Hematopoietic multipotent progenitor cell treated with erythropoietin and hydrocortisone succinate and interleukin-3 and kit ligand, for 6 days (in vitro differentiated cells): ENCODE results near the gene DOCK9.

Experiments used
- DNase-seq: peaks from one replicate; pipeline ENCODE4 v3.0.0-alpha.2; 2015

Gene DOCK9

GRCh38 chr13:98998831-98999638 is 21.2 kb upstream of the DOCK9 start:
- no peak for DNase-seq

- DNase-seq = no peak
Observed at GRCh38 chr13:98997738-98998641, 20.1 kb upstream of the DOCK9 start.

GRCh38 chr13:98997011-98997730 is 19.3 kb upstream of the DOCK9 start:
- DNase-seq = no peak

GRCh38 chr13:98996046-98996445 is 18.2 kb upstream of the DOCK9 start:
- DNase-seq = no peak

DNA sequence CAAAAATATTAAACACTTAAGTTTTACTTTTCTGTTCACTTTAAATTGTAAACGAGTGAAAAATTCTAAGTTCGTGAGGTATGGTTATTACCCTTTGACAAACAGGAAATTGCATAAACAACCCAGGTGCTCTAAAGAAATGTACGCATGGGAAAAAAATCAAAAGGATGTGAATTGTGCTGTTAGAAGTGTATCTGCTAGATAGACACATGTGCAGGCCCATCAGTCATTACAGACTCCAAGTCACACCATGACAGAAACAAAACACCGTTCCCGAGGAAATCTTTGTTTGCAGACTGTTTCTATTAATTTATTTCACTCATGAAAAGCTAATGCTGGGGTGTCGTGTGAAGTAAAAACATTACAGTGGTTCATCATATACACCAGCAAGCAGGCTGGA is 17.0 kb upstream of the DOCK9 start:
- DNase-seq = no peak

- no peak for DNase-seq
Observed at GRCh38 chr13:98994080-98994479, 16.2 kb upstream of the DOCK9 start.

DNA sequence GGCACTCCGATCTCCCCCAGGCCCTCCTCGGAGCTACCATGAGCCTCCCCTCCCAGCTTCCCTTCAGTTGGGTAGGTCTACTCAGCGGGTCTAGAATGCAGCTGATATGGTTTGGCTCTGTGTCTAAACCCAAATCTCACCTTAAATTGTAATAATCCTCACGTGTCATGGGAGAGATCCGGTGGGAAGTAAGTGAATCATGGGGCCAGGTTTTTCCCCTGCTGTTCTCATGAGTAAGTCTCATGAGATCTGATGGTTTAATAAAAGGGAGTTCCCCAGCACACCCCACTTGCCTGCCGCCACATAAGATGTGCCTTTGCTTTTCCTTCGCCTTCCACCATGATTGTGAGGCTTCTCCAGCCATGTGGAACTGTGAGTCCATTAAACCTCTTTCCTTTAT is 14.5 kb upstream of the DOCK9 start:
- DNase-seq = no peak

GRCh38 chr13:98990701-98991100 is 12.8 kb upstream of the DOCK9 start:
- no peak for DNase-seq

DNA sequence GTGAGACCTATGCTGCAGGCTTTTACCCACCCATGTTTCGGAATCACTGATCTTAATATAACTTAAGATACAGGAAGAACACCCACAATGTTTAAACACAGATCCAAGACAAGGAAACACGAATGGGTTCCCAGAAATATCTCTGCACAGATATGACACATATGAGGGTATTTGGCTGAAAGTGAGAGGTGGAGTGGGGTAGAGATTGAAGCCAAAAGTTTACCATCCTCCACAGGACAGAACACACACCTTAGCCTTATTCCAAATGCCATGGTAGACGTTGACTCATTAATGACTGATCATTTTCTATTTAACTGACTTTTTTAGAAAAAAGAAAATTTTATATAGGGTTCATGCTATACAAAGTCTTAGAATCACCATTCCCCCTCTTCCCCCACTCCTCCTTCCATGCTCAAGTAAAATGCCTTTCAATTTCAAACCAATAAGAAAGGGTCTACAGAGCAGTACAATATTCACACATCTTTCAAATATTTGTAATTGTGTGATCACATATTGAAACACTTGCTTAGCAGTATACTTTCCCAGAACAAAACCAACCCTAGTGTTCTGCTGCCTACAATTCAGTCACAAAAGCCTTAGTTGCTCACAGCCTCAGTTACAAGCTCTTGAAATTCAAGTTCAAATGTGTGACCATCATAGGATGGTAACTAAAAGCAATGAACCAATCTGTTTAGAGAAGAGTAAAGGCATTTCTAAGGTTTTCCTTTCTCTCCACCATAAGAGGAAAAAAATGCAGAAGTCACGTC is 11.8 kb upstream of the DOCK9 start:
- no peak for DNase-seq

GRCh38 chr13:98988780-98989179 is 10.9 kb upstream of the DOCK9 start:
- DNase-seq = no peak

GRCh38 chr13:98988277-98988676 is 10.4 kb upstream of the DOCK9 start:
- DNase-seq = no peak

DNA sequence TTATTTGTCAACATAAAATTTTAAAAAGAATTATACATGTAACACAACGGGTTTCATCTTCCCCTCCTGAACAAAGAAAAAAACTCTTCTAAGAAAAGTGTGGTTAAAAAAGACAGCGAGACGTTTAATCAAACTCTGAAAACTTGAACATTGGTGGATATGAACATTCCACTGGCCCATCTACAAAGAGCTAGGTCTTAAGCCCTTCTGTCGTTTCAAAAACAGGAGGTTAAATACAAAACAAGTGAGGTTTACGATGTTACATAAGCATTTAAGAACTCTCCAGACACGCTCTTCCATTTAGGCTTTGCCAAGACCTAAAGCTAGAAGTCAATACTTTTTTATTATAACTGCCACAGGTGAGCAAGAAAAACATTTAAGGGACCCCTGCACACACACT is 9.4 kb upstream of the DOCK9 start:
- DNase-seq = no peak

DNA sequence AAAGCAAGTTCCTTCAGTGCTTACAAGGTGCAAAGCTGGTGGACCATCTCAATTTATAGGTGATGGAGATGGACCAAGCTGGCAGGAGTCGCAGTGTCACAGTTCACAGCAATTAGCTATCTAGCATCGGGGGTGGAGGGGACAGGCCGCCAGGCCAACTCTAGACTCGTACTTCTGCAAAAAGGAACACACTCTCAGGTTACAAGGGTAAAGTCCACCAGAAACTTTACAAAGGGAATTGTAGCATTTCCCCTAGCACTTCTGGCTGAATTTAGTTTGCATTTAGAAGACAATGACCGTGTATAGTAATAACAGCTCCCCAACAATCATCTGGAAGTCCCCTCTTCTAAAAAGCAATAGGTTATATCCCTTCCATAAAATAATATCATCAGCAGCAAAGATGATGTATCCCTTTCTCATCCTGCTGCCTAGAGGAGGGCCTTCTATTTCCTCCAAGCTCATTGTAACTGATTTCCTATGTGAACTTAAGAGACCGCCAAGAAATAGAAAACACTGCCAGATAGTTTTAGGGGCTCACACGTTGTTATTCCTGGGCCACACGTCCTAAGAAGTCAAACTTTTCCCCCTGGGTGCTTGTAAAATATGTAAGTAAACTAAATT is 8.5 kb upstream of the DOCK9 start:
- DNase-seq = no peak

DNA sequence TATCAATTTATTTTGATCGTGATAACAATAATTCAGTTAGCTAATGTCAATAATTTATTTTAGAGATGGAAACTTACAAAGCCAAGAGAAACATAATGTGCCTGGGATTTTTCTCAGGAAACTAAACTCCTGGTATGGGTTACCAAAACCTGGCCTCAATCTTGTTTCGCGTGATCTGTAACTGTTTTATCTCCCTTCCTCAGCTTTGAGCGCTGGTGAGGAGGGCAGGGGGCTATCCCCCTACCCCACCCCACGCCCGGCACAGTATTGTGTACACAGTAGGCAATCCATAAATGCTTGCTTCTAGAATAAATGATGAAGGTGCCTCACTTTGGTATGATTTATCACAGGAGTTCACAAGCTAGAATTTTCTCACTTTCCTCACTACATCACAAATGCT is 7.7 kb upstream of the DOCK9 start:
- no peak for DNase-seq

DNA sequence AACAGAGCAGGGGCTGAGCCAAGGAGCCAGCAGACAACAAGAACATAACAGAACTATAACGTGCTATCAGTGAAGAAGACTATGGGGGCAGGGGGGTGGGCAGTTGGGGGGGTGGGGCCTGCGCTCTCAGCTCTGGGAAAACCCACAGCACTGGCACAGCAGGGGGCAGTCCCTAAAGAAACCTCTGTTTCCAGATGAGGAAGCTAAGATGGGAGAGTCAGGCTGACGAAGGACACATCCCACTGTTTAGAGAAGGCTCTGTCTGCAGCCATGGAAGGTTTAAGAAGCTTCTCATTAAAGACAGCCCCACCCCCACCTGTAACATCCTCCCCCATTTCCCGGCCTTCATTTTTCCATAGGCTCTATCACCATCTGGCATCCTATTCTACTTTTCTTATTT is 7.1 kb upstream of the DOCK9 start:
- DNase-seq = no peak

DNA sequence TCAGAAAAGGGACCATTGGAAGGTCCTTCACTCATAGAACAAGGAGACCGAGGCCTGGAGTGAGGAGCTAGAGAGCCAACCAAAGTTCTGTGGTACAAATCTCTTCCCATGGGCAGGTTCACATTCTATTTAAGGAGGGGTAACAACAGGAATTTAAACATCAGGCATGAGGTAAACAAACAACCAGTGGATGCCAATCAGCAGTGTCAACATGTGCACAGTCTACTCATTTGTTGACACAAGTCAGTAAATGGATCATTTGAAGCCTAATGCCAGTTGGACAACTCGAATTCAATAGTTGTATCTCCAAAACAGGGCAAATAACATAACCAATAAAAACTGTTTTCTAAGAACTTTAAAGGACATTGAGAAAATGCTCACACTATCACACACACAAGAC is 6.3 kb upstream of the DOCK9 start:
- DNase-seq = no peak

GRCh38 chr13:98983182-98983581 is 5.3 kb upstream of the DOCK9 start:
- DNase-seq = no peak

GRCh38 chr13:98981369-98982080 is 3.7 kb upstream of the DOCK9 start:
- no peak for DNase-seq

- no peak for DNase-seq
Observed at GRCh38 chr13:98979012-98979660, 1.3 kb upstream of the DOCK9 start.

DNA sequence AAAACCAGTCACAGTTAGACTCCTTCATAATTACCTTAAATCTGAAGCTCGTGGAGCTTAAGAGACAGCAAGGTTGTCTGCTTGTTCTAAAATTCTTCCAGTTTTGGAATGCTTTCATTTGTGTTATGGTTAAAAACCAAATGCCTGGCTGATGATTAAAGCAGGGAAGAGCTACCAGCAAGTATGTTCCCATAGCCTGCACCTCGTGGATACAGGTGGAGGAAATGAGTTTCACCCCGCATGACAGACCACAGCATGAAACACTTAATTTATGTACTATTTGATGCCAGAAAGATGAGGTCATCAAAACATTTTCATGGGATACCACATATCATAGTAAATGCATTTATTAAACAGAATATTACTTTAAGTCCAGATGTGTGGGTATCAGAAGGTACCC is 416 bp upstream of the DOCK9 start:
- no peak for DNase-seq

DNA sequence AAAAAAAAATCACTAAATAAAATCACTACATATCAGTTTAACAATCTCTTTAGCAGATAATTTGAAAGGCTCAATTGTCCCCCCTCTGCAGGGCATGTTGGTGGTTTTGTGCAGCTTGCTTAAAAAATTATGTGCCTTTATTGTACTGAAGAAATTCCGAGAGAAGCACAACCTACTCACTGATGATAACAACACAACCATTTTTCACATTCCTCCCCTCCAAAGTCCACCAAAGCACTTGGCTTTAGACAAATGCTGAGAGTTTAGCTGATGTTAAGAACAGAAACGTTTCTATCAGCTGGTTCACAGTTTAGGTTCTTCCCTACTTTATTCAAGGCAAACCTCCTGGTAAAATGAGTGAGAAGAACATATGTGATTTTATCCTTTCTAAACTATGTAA is 923 bp downstream of the DOCK9 start:
- DNase-seq = no peak
